HepG2 (cell line): ENCODE data around the gene MYL3. TPM values are rescaled to one million over a fixed set of nuclear protein-coding genes. Genes with fewer than 3 reads are reported as not detected.

Experiments used
- AHDC1 ChIP-seq: sonication (generic); formaldehyde crosslinking; IDR thresholded peaks from 2 replicates; pipeline ENCODE4 v1.5.1; 2020; ENCODE audit warnings: mild to moderate bottlenecking, missing genetic modification reagents, borderline replicate concordance
- CENPX ChIP-seq: sonication (generic); formaldehyde crosslinking; IDR thresholded peaks from 2 replicates; pipeline ENCODE4 v1.9.0; 2021; ENCODE audit warnings: mild to moderate bottlenecking, missing genetic modification reagents, moderate library complexity
- ELF1 ChIP-seq: sonication (generic); formaldehyde crosslinking; IDR thresholded peaks from 2 replicates; pipeline ENCODE4 v1.4.0; 2020; ENCODE audit warnings: missing genetic modification reagents
- GLI4 ChIP-seq: sonication (generic); formaldehyde crosslinking; IDR thresholded peaks from 2 replicates; pipeline ENCODE4 v1.5.1; 2020; ENCODE audit warnings: missing genetic modification reagents, mild to moderate bottlenecking, moderate library complexity, borderline replicate concordance
- JDP2 ChIP-seq: sonication (generic); formaldehyde crosslinking; IDR thresholded peaks from 2 replicates; pipeline ENCODE4 v1.8.1; 2022; ENCODE audit warnings: missing genetic modification reagents, borderline replicate concordance
- JUND ChIP-seq: sonication (generic); formaldehyde crosslinking; IDR thresholded peaks from 2 replicates; pipeline ENCODE4 v1.8.0; 2022; ENCODE audit warnings: mild to moderate bottlenecking, missing genetic modification reagents
- KLF16 ChIP-seq, 2 experiments: sonication (generic) in 1 of 2; formaldehyde crosslinking in 1 of 2; IDR thresholded peaks; 2 replicates each; pipeline versions ENCODE4 v1.6.1 to v1.8.0; 2016 to 2023; ENCODE audit warnings: missing genetic modification reagents in 2 of 2, missing compliant biosample characterization in 1 of 2
- LCORL ChIP-seq, 2 experiments: fragments of 450-650 bp in 1 of 2; sonication (generic) in 1 of 2; formaldehyde crosslinking in 1 of 2; IDR thresholded peaks; 2 replicates each; pipeline versions ENCODE4 v1.5.0 to v1.6.1; 2017 to 2020; ENCODE audit warnings: antibody characterized with exemption in 1 of 2, missing genetic modification reagents in 1 of 2
- NAIF1 ChIP-seq: sonication (generic); formaldehyde crosslinking; IDR thresholded peaks from 2 replicates; pipeline ENCODE4 v1.5.0; 2020; ENCODE audit warnings: mild to moderate bottlenecking, missing genetic modification reagents, borderline replicate concordance
- NR1H2 ChIP-seq: sonication (generic); formaldehyde crosslinking; IDR thresholded peaks from 2 replicates; pipeline ENCODE4 v1.8.1; 2022; ENCODE audit warnings: low read depth, missing genetic modification reagents, borderline replicate concordance
- PCBP1 ChIP-seq: fragments of 200-400 bp; formaldehyde crosslinking; IDR thresholded peaks from 2 replicates; pipeline ENCODE4 v1.6.1; 2017; ENCODE audit warnings: mild to moderate bottlenecking, low read depth, low read length, borderline replicate concordance
- PPARG ChIP-seq: conservative IDR thresholded peaks from 2 replicates; pipeline ENCODE4 v1.6.1; 2016; ENCODE audit warnings: missing biosample characterization, missing genetic modification reagents
- RAD21 ChIP-seq: fragments of 450-650 bp; formaldehyde crosslinking; IDR thresholded peaks from 2 replicates; pipeline ENCODE4 v1.5.0; 2020; ENCODE audit warnings: mild to moderate bottlenecking
- SP5 ChIP-seq: IDR thresholded peaks from 2 replicates; pipeline ENCODE4 v1.6.1; 2016; ENCODE audit warnings: low read depth, borderline replicate concordance
- SUZ12 ChIP-seq: fragments of 150-350 bp; IDR thresholded peaks from 2 replicates; pipeline ENCODE4 v1.6.1; 2014; ENCODE audit warnings: low read depth, low read length
- SYNCRIP ChIP-seq: fragments of 200-400 bp; formaldehyde crosslinking; IDR thresholded peaks from 2 replicates; pipeline ENCODE4 v1.6.1; 2018; ENCODE audit warnings: mild to moderate bottlenecking, low read depth, low read length; ENCODE audit not compliant: insufficient read depth
- TOE1 ChIP-seq: sonication (generic); formaldehyde crosslinking; IDR thresholded peaks from 2 replicates; pipeline ENCODE4 v1.4.0; 2020; ENCODE audit warnings: mild to moderate bottlenecking, missing genetic modification reagents
- ZBTB2 ChIP-seq: sonication (generic); formaldehyde crosslinking; IDR thresholded peaks from 2 replicates; pipeline ENCODE4 v1.8.0; 2022; ENCODE audit warnings: low read depth, missing genetic modification reagents
- ZIK1 ChIP-seq: sonication (generic); formaldehyde crosslinking; IDR thresholded peaks from 2 replicates; pipeline ENCODE4 v1.5.0; 2020; ENCODE audit warnings: mild to moderate bottlenecking, low read depth, missing genetic modification reagents, borderline replicate concordance
- ZKSCAN8 ChIP-seq: IDR thresholded peaks from 2 replicates; pipeline ENCODE4 v1.6.1; 2016; ENCODE audit warnings: borderline replicate concordance, missing genetic modification reagents, missing compliant biosample characterization
- ZNF264 ChIP-seq: sonication (generic); formaldehyde crosslinking; IDR thresholded peaks from 2 replicates; pipeline ENCODE4 v1.4.0; 2020; ENCODE audit warnings: missing genetic modification reagents
- ZNF333 ChIP-seq: sonication (generic); formaldehyde crosslinking; IDR thresholded peaks from 2 replicates; pipeline ENCODE4 v1.4.0; 2020; ENCODE audit warnings: mild to moderate bottlenecking, missing genetic modification reagents, borderline replicate concordance
- ZNF557 ChIP-seq: sonication (generic); formaldehyde crosslinking; IDR thresholded peaks from 2 replicates; pipeline ENCODE4 v1.4.0; 2020; ENCODE audit warnings: missing genetic modification reagents
- ZNF674 ChIP-seq: sonication (generic); formaldehyde crosslinking; IDR thresholded peaks from 2 replicates; pipeline ENCODE4 v1.5.0; 2020; ENCODE audit warnings: low read depth, mild to moderate bottlenecking, missing genetic modification reagents
- ZNF768 ChIP-seq: sonication (generic); formaldehyde crosslinking; IDR thresholded peaks from 2 replicates; pipeline ENCODE4 v1.4.0; 2020; ENCODE audit warnings: missing genetic modification reagents
- ZSCAN29 ChIP-seq: sonication (generic); formaldehyde crosslinking; conservative IDR thresholded peaks from 2 replicates; pipeline ENCODE4 v1.4.0; 2020; ENCODE audit warnings: mild to moderate bottlenecking, missing genetic modification reagents
- polyA plus RNA-seq, 8 experiments: library from polyadenylated mRNA; depleted of rRNA in 3 of 8; stranded (reverse) in 7 of 8; unstranded in 1 of 8; fragments of >200 nt; fragmentation: Illumina TruSeq in 4 of 8; extraction: Trizol in 4 of 8; gene quantifications; 2 replicates each; pipeline versions ENCODE4 v1.2.1 to v1.2.3, GENCODE V29; 2011 to 2016; ENCODE audit warnings: low read depth in 4 of 8, missing spikeins in 1 of 8, mixed read lengths in 1 of 8; ENCODE audit not compliant: insufficient read depth in 1 of 8
- total RNA-seq, 5 experiments: library from RNA; depleted of rRNA; stranded (reverse); fragments of >200 nt; fragmentation: Illumina TruSeq; extraction: Trizol; gene quantifications; 2 replicates each; pipeline ENCODE4 v1.2.3, GENCODE V29; 2016; ENCODE audit warnings: low read depth in 1 of 5

MYL3 gene
- total and polyA plus RNA-seq, 2 of the 13 experiments (the other 11 are each of a cell fraction or from before 2014, with no cell fraction given) = not detected

- no peak for TF ChIP-seq AHDC1 (CRISPR knock-in tag)
- TF ChIP-seq NR1H2 (CRISPR knock-in tag) = no peak
- TF ChIP-seq ZIK1 (CRISPR knock-in tag) = no peak
- no peak for TF ChIP-seq NAIF1 (CRISPR knock-in tag)
- no peak for TF ChIP-seq JDP2 (CRISPR knock-in tag)
- no peak for TF ChIP-seq ZNF674 (CRISPR knock-in tag)
- TF ChIP-seq KLF16 (CRISPR knock-in tag; IDR thresholded peaks at IDR 0.05) = no peak
- TF ChIP-seq ZBTB2 = no peak
- TF ChIP-seq RAD21 (CRISPR knock-in tag) = peak; percentile 88
- no peak for TF ChIP-seq PPARG
- TF ChIP-seq ZNF768 (CRISPR knock-in tag) = no peak
- no peak for TF ChIP-seq SUZ12
- TF ChIP-seq SYNCRIP = no peak
- TF ChIP-seq LCORL (IDR thresholded peaks at IDR 0.05) = no peak
- no peak for TF ChIP-seq LCORL (CRISPR knock-in tag; IDR thresholded peaks at IDR 0.05)
- TF ChIP-seq ZNF557 = no peak
- TF ChIP-seq GLI4 = no peak
- TF ChIP-seq TOE1 (CRISPR knock-in tag) = no peak
- no peak for TF ChIP-seq SP5 (CRISPR knock-in tag)
- no peak for TF ChIP-seq ZNF333 (CRISPR knock-in tag)
- TF ChIP-seq JUND (CRISPR knock-in tag) = no peak
- no peak for TF ChIP-seq ELF1
- TF ChIP-seq ZNF264 = no peak
- TF ChIP-seq CENPX (CRISPR knock-in tag) = no peak
- no peak for TF ChIP-seq ZKSCAN8 (CRISPR knock-in tag)
- TF ChIP-seq ZSCAN29 (CRISPR knock-in tag) = no peak
- TF ChIP-seq PCBP1 = no peak
Observed at GRCh38 chr3:46909535-46910161, 46.4 kb upstream of the MYL3 start (continued).
